ENCODE data around the gene ADGRF1. TPM values are rescaled to one million over a fixed set of nuclear protein-coding genes. Genes with fewer than 3 reads are reported as not detected.

ADGRF1 gene
- total RNA-seq, 2 experiments from 2014 or later, result not detected

- intact Hi-C loops (cut with micrococcal nuclease), result no loop called here
- CTCF ChIA-PET, result interaction anchor here (0.7 kb wide), 1 partner anchor 1545 kb away, joined by 3 read pairs; no protein-coding TSS in a partner anchor
Observed at GRCh38 chr6:47073125-47074110, 31.3 kb upstream of the ADGRF1 start.

DNA sequence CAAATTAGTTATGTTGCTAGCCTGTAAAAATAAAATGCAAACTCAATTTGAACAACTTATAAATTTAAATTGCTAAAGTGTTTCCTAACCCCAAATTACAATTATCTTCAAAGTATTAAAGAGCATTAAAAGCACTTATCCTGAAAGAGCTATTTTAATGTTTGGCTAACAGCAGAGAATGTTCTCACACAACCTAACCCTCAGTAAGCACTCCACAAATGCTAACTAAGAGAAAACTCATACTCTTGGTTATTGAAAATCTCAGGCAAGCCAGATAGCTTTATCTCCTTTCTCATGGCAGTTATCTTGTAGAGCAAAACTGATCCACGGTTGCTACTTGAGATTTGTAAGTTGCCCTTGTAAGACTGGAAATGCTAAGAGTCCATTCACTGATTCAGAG lies 30.5 kb upstream of the ADGRF1 start:
- intact Hi-C loops (cut with micrococcal nuclease), result no loop called here
- Mint-ChIP-seq H3K27me3 (ENCODE audit: low read depth) (peaks cover 19% of the 10 kb centered on the region), H3K27ac (no peak overlapping the region), H3K4me3 (no peak overlapping the region), H3K4me1 (ENCODE audit: low read depth) (no peaks in the 10 kb centered on the region), H3K36me3 (ENCODE audit: low read depth) (no peaks in the 10 kb centered on the region), H3K9me3 (no peaks in the 10 kb centered on the region)
- CTCF ChIA-PET, result interaction anchor here (0.7 kb wide), 1 partner anchor 1546 kb away, joined by 3 read pairs; no protein-coding TSS in a partner anchor
- no peak for DNase-seq

More at GRCh38 chr6:47073125-47074110, 31.3 kb upstream of the ADGRF1 start:
- H3K36me3 Mint-ChIP-seq (ENCODE audit: low read depth), result no peaks in the 10 kb centered on the region
- no peaks in the 10 kb centered on the region for H3K9me3 Mint-ChIP-seq
- H3K27ac Mint-ChIP-seq, result no peak overlapping the region
- no peaks in the 10 kb centered on the region for H3K4me1 Mint-ChIP-seq (ENCODE audit: low read depth)
- DNase-seq, result no peak
- peaks cover 24% of the 10 kb centered on the region for H3K27me3 Mint-ChIP-seq (ENCODE audit: low read depth)
- no peak overlapping the region for H3K4me3 Mint-ChIP-seq

- Mint-ChIP-seq H3K4me3 (no peak overlapping the region), H3K36me3 (ENCODE audit: low read depth) (no peaks in the 10 kb centered on the region), H3K9me3 (no peaks in the 10 kb centered on the region), H3K27ac (no peak overlapping the region), H3K4me1 (ENCODE audit: low read depth) (no peaks in the 10 kb centered on the region), H3K27me3 (ENCODE audit: low read depth) (peaks cover 13% of the 10 kb centered on the region)
- no peak for DNase-seq
- intact Hi-C loops (cut with micrococcal nuclease), result no loop called here
- CTCF ChIA-PET, result interaction anchor here (0.6 kb wide), 1 partner anchor 13 kb away, joined by 3 read pairs; no protein-coding TSS in a partner anchor
Observed at GRCh38 chr6:47071681-47072080, 29.5 kb upstream of the ADGRF1 start.

DNA sequence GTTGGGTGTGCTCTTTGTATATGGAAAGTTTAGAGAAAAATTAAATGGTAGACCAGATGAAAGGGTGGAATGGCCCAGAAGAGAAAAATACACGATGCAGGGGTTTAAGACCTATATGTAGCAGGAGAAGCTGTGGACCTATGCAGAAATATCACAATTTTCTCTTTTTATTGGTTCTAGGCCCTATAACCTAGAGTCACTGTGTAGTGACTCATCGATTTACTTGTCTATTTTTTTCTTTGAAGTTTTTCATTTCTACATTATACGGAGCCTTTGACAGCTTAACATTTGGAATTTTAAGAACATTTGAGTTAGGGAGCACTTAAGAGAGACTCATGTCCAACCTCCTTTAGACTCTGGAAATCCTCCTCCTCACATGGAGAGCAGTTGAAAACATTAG lies 28.3 kb upstream of the ADGRF1 start:
- H3K27me3 Mint-ChIP-seq (ENCODE audit: low read depth), result peaks cover 9% of the 10 kb centered on the region
- H3K4me3 Mint-ChIP-seq, result no peak overlapping the region
- no peak overlapping the region for H3K27ac Mint-ChIP-seq
- intact Hi-C loops (cut with micrococcal nuclease), result no loop called here
- no peaks in the 10 kb centered on the region for H3K4me1 Mint-ChIP-seq (ENCODE audit: low read depth)
- no peak for DNase-seq
- CTCF ChIA-PET, result no interaction called here
- no peaks in the 10 kb centered on the region for H3K36me3 Mint-ChIP-seq (ENCODE audit: low read depth)
- no peaks in the 10 kb centered on the region for H3K9me3 Mint-ChIP-seq

DNA sequence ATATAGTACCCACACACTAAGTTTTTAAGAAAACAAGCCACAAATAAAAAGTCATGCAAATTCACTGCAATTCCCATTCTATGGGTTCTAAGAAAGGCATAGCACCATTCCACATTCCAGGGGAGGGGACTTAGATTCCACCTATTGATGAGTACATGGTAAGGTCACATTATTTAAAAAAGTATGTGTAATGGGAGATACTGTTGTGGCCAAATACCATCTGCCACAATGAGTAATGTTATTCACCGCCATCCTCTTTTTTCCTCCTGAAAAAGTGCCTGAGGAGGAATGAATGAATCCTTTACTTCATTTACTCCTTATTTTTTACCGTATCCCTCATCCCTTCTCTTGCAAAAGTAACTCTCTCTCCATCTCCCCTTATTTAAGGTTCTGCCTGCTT lies 27.0 kb upstream of the ADGRF1 start:
- H3K27ac Mint-ChIP-seq, result no peak overlapping the region
- no peak for DNase-seq
- CTCF ChIA-PET, result no interaction called here
- no peaks in the 10 kb centered on the region for H3K4me1 Mint-ChIP-seq (ENCODE audit: low read depth)
- no peaks in the 10 kb centered on the region for H3K9me3 Mint-ChIP-seq
- no peaks in the 10 kb centered on the region for H3K36me3 Mint-ChIP-seq (ENCODE audit: low read depth)
- H3K4me3 Mint-ChIP-seq, result no peak overlapping the region
- H3K27me3 Mint-ChIP-seq (ENCODE audit: low read depth), result peaks cover 5% of the 10 kb centered on the region
- intact Hi-C loops (cut with micrococcal nuclease), result no loop called here

- intact Hi-C loops (cut with micrococcal nuclease), result no loop called here
- CTCF ChIA-PET, result no interaction called here
- Mint-ChIP-seq H3K4me3 (no peak overlapping the region), H3K4me1 (ENCODE audit: low read depth) (no peaks in the 10 kb centered on the region), H3K9me3 (no peaks in the 10 kb centered on the region), H3K27ac (no peak overlapping the region), H3K36me3 (ENCODE audit: low read depth) (no peaks in the 10 kb centered on the region), H3K27me3 (ENCODE audit: low read depth) (peaks cover 6% of the 10 kb centered on the region)
- no peak for DNase-seq
Observed at GRCh38 chr6:47066418-47066817, 24.3 kb upstream of the ADGRF1 start.

DNA sequence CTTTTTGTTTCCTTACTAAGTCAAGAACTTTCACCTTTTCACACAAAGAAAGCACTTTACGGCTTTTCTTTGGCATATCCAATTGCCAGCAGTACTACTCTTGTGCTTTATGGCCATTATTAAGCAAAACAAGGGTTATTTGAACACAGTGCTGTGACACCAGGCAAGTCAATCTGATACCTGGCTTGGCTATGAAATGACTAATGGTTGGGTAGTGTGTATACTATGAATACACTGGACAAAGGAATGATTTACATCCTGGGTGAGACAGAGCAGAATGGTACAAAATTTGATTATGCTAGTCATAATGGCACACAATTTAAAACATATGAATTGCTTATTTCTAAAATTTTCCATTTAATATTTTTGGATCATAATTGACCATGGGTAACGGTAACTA lies 22.1 kb upstream of the ADGRF1 start:
- H3K27me3 Mint-ChIP-seq (ENCODE audit: low read depth), result peaks cover 5% of the 10 kb centered on the region
- CTCF ChIA-PET, result no interaction called here
- no peaks in the 10 kb centered on the region for H3K36me3 Mint-ChIP-seq (ENCODE audit: low read depth)
- no peak overlapping the region for H3K4me3 Mint-ChIP-seq
- H3K4me1 Mint-ChIP-seq (ENCODE audit: low read depth), result no peaks in the 10 kb centered on the region
- intact Hi-C loops (cut with micrococcal nuclease), result no loop called here
- DNase-seq, result no peak
- H3K27ac Mint-ChIP-seq, result no peak overlapping the region
- H3K9me3 Mint-ChIP-seq, result no peaks in the 10 kb centered on the region

DNA sequence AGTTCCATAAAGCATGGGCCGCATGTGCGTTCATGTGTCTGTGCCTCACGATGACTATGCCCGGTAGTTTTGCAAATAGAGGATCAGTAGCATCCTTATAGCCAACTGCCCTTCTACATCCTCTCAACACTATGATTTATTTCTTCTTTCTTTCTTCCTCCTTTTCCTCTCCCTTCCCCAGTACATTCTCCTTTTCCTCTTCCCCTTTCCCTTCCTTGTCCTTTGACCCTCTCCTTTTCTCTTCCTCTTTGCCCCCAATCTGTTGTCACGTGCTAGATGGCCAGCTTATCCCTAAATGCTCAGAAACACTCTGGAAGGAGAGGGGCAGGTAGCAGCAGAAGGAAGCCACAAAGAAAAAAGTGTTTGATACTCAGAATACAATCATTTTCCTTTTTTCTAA lies 20.2 kb upstream of the ADGRF1 start:
- Mint-ChIP-seq H3K9me3 (no peaks in the 10 kb centered on the region), H3K27ac (no peak overlapping the region), H3K4me1 (ENCODE audit: low read depth) (no peaks in the 10 kb centered on the region), H3K4me3 (no peak overlapping the region), H3K36me3 (ENCODE audit: low read depth) (no peaks in the 10 kb centered on the region), H3K27me3 (ENCODE audit: low read depth) (peaks cover 5% of the 10 kb centered on the region)
- CTCF ChIA-PET, result no interaction called here
- intact Hi-C loops (cut with micrococcal nuclease), result no loop called here
- no peak for DNase-seq

DNA sequence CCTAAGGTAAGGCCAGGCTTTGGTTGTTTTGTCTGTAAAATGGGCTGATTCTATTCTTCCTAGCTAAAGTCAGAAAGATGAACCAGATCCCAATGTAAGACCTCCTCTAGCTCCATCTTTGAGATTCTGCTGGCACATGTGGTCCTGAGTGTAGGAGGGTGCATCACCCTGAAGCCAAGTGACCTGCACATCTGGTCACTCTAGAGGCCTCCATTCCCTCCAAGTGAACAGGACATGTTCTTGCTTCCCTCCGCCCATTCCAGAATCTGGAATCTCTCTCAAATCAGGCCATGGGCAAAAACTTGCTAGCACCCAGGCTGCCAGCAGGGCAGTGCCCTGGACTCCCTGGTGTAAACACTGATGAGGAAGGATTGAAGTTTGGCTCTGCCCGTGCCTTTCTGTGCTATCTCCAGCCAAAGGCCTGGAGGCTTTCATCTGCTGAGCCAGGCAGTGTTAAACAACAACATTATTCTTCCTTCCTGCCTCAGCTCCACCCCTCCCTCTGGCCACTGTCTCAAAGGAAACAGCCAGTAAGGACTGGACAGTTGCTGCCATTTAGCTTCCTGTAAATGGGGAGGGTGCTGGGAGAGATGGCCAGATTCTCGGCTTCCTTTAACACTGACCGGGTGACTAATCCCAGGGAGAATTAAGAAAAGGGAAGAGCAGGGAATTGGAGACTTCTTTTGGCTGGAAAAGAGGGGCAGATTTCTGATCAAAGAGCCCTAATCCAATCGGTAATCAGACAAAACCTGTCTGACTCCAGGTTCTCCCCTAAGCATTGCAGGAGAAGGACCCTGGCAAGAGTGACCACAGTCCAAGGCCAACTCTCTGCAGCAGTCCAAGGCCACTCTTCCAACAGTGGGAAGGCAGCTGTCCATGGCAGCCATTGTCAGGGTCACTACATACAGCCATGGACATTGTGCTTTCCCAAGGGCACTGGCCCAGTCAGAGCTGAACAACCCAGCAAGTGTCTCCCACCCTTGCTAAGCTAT lies 19.5 kb upstream of the ADGRF1 start:
- CTCF ChIA-PET, result no interaction called here
- Mint-ChIP-seq H3K36me3 (ENCODE audit: low read depth) (no peaks in the 10 kb centered on the region), H3K27me3 (ENCODE audit: low read depth) (peaks cover 5% of the 10 kb centered on the region), H3K4me1 (ENCODE audit: low read depth) (no peaks in the 10 kb centered on the region), H3K9me3 (no peaks in the 10 kb centered on the region), H3K27ac (no peak overlapping the region), H3K4me3 (no peak overlapping the region)
- intact Hi-C loops (cut with micrococcal nuclease), result no loop called here
- DNase-seq, result no peak

- Mint-ChIP-seq H3K4me3 (no peak overlapping the region), H3K4me1 (ENCODE audit: low read depth) (no peaks in the 10 kb centered on the region), H3K36me3 (ENCODE audit: low read depth) (no peaks in the 10 kb centered on the region), H3K27me3 (ENCODE audit: low read depth) (peaks cover 10% of the 10 kb centered on the region), H3K9me3 (peaks cover 1% of the 10 kb centered on the region), H3K27ac (no peak overlapping the region)
- CTCF ChIA-PET, result interaction anchor here (0.6 kb wide), 1 partner anchor 13 kb away, joined by 3 read pairs; no protein-coding TSS in a partner anchor
- no peak for DNase-seq
- intact Hi-C loops (cut with micrococcal nuclease), result no loop called here
Observed at GRCh38 chr6:47059216-47059885, 17.2 kb upstream of the ADGRF1 start.

DNA sequence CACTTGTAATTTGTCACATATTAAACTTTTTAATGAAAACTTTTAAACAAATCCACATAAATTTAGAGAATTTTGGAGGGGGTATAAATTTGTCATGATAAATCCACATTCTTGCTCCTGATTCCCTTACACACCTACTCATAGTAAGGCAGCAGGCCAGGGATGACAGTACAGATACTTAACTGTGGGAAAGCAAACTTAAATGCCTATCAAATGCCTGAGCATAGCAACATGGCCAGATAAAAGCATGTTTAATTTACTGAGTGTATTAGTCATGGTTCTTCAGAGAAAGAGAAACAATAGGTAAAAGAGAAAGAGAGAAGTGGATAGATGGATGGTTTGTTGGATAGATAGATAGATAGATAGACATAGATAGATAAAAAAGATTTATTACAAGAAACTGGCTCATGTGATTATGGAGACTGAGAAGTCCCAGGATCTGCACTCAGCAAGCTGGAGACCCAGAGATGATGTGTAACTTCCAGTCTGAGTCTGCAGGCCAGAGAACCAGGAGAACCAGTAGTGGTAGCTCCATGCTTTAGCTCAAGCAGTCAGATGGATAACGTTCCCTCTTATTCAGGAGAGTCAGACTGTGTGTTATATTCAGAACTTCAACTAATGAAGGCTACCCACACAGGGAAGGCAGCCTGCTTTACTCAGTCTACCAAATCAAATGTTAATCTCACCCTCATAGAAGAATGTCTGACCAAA lies 15.9 kb upstream of the ADGRF1 start:
- peaks cover 12% of the 10 kb centered on the region for H3K27me3 Mint-ChIP-seq (ENCODE audit: low read depth)
- CTCF ChIA-PET, result interaction anchor here (0.6 kb wide), 1 partner anchor 278 kb away, joined by 5 read pairs; no protein-coding TSS in a partner anchor
- H3K4me3 Mint-ChIP-seq, result no peak overlapping the region
- no peak for DNase-seq
- no peaks in the 10 kb centered on the region for H3K4me1 Mint-ChIP-seq (ENCODE audit: low read depth)
- intact Hi-C loops (cut with micrococcal nuclease), result no loop called here
- no peak overlapping the region for H3K27ac Mint-ChIP-seq
- no peaks in the 10 kb centered on the region for H3K36me3 Mint-ChIP-seq (ENCODE audit: low read depth)
- H3K9me3 Mint-ChIP-seq, result peaks cover 1% of the 10 kb centered on the region
